ENCODE data around the gene ABHD10. TPM values are rescaled to one million over a fixed set of nuclear protein-coding genes. Genes with fewer than 3 reads are reported as not detected.

ABHD10 gene
- total RNA-seq, 1 experiment from 2014 or later = 21.8 TPM

DNA sequence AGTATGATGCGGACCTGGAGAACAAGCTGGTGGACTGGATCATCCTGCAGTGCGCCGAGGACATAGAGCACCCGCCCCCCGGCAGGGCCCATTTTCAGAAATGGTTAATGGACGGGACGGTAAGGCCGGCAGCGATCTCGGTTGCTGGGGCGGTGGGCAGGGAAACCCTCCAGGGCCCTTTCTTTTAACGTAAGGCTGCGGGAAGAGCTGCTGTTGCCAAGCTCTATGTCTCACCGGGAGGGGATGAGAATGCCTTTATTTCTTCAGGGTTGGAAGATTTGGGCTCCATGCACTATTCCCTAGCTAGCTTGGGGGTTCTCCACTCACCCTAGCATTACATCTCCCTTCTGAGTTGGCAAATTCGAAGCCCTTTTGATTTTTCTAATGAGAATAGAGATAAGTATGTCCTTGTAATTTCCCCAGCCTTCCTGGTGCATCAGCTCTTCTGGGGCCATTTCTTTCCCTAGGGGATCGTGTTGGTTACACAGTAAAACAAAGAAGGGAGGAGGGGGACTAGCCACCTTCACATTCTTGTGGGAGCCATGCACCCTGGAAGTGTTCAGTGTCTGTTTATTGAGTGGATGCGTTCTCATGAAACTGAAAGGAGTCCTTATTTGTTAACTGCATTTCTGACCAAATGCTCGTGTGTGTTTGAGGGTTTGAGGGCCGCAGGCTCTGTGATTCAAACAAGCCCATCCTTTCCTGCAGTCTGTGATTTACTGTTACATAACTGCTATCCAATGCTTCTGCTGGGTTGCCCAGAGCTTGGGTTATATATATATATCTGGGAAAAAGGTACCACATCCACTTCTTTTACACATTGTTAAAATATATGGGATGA, 20.9 kb downstream of the ABHD10 start:
- peaks cover 28% of the 10 kb centered on the region for H3K27me3 Mint-ChIP-seq (ENCODE audit: low read depth)
- H3K4me2 ChIP-seq (ENCODE audit: insufficient read depth, insufficient read length, low read length) = peak overlapping the region; percentile 62
- peaks cover 32 to 51% of the 10 kb centered on the region in 2 experiments for H3K4me1 Mint-ChIP-seq
- H2AFZ ChIP-seq (ENCODE audit: low read length) = no peak overlapping the region
- H3T11ph ChIP-seq (ENCODE audit: low read length) = no peak overlapping the region
- no peak for TF ChIP-seq CTCF (conservative IDR thresholded peaks at IDR 0.05)
- H3K23ac ChIP-seq (ENCODE audit: insufficient read length, low read depth, low read length) = no peak overlapping the region
- no peaks in the 10 kb centered on the region for H3K9me3 ChIP-seq (ENCODE audit: control insufficient read depth, low read depth, low read length)
- no CpG with 5 or more reads among the region's 19 CpGs for WGBS (ENCODE audit: extremely low coverage, insufficient read length, low lambda C conversion rate)
- H3K23me2 ChIP-seq (ENCODE audit: insufficient read length, low read depth, low read length, poor library complexity, severe bottlenecking) = peaks cover 15% of the 10 kb centered on the region
- no peak overlapping the region for H2BK20ac ChIP-seq (ENCODE audit: low read depth, low read length, poor library complexity, severe bottlenecking)
- H3K27ac ChIP-seq (ENCODE audit: insufficient read length, low read depth, low read length) = no peak overlapping the region
- peaks cover 0 to 8% (median 0%) of the 10 kb centered on the region in 3 experiments; a peak in 3 of 7 replicates for H3K36me3 Mint-ChIP-seq (ENCODE audit: insufficient read depth in 1 of 3, low read depth in 3 of 3)
- H2BK5ac ChIP-seq (ENCODE audit: insufficient read length, low read length) = no peak overlapping the region
- no peak overlapping the region for H3K4ac ChIP-seq (ENCODE audit: low read depth, low read length)
- H3K79me1 ChIP-seq (ENCODE audit: insufficient read depth, low read depth, low read length, poor library complexity, severe bottlenecking) = no peaks in the 10 kb centered on the region
- peak overlapping the region; percentile 20 for H3K9ac ChIP-seq (ENCODE audit: extremely low read depth, insufficient read length, low read length)
- peak overlapping the region in 2 of 3 experiments; percentile 32 to 79; a peak in 4 of 7 replicates for H3K27ac Mint-ChIP-seq
- no peak overlapping the region for H2BK120ac ChIP-seq (ENCODE audit: low read depth, low read length, poor library complexity, severe bottlenecking)
- no peaks in the 10 kb centered on the region for H3K79me2 ChIP-seq (ENCODE audit: insufficient read depth, low read length)
- H3K14ac ChIP-seq (ENCODE audit: insufficient read depth, low read length) = peak overlapping the region; percentile 59
- no peak overlapping the region for H3K18ac ChIP-seq (ENCODE audit: insufficient read length, low read depth, low read length)
- H2BK15ac ChIP-seq (ENCODE audit: low read depth, low read length) = no peak overlapping the region
- no peaks in the 10 kb centered on the region for H4K20me1 ChIP-seq (ENCODE audit: control insufficient read depth, insufficient read depth, insufficient read length)
- H3K4me1 ChIP-seq (ENCODE audit: insufficient read depth, low read length) = 0 out of 2 replicates have a peak, but pooled peaks cover 7% of the 10 kb centered on the region
- H3K56ac ChIP-seq (ENCODE audit: insufficient read length, low read depth, low read length) = no peak overlapping the region
- no peak overlapping the region for H4K91ac ChIP-seq (ENCODE audit: insufficient read length, low read depth, low read length)
- H3K9me3 Mint-ChIP-seq = no peaks in the 10 kb centered on the region
- no peak overlapping the region for H2AK5ac ChIP-seq (ENCODE audit: insufficient read length, low read length)
- H4K5ac ChIP-seq (ENCODE audit: insufficient read length, low read depth, low read length) = no peak overlapping the region
- H2BK12ac ChIP-seq (ENCODE audit: insufficient read length, low read depth, low read length) = no peak overlapping the region
- DNase-seq = no peak
- H4K8ac ChIP-seq (replicated peaks; ENCODE audit: insufficient read length, low read depth, low read length) = no peak overlapping the region
- no peaks in the 10 kb centered on the region for H3K27me3 ChIP-seq (ENCODE audit: insufficient read depth, low read length)
- H3K4me3 Mint-ChIP-seq = peak overlapping the region; percentile 89 to 91
